Measurements from ENCODE around the gene HAAO.

Gene HAAO

DNA sequence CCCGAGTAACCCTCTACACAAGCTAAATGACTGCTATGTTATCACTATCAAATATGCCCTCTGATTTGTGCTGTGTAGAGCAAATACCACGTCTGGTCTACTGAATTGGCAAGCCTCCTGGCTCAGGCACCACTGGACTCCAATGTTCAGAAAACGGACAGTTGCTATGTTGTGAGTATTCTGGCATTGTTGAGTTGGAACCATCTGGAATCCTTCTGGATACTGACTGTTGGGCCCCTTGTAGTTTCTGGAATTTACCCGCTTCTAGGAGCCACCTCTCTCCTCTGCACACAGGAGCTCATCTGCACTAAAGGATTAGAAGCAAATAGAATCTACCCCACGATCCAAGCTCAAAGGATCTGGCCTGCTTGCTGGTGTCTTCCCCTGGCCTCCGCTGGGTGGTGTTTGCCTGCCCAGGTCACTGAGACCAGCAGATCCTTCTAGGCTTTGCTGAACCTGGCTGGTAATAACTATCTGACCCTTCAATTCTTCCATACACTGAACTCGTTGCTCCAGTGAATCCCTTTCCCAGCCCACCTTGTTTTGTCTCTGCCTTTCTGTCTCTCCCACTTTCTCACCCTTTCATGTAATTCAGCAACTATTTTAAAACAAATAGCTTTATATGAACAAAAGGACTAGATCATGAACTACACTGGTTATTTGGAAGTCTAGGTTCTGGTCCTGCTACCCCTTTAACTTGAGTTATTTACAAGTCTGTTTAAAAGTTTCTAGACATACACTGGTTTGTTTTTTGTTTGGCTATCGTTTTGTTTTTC, 2.1 kb upstream of the HAAO start:
- DNase-seq (ENCODE audit: low read depth in 2 of 3, low spot score in 1 of 3): no peak

DNA sequence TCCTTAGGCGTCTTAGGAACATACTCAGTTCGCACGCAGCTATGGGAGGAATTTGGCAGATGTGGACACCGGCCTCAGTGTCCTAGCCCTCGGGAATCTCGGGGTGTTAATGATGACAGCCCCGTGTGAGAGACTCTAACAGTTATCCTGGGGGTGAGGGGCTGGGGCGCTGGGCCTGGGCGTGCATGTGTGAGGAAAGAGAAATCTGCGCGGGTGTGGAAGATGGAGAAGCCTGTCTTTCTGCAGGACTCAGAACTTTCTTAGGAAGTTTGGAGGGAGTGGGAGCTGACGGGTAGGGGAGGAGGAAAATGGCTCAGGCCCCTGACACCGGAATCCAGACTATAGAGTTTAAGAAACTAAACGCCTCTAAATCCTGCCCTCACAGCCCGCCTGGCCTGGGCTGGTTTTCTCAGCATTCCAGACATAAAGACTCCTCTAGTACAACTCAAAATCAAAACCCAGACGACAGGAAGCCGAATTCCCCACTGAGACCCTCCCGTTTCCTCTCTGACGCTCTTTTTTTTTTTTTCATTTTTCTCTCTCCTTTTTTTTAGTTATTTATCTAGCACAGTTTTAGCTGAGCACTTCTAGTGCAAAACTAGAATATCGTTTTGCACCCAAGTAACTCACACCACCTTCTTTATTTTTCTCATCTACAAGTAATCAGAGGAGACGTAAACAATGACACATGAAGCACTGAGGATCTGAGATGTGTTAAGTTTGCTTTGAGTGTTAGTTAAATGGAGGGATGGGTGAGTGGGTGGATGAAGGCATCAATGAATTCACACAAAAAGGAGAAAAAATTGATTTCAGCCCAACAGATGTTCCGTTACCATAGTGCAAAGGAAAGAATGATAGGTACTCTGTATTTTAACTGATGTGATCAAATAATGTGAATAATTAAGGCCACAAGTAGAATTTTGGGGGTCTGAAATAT, 1.2 kb upstream of the HAAO start:
- no peak for DNase-seq (ENCODE audit: low read depth in 2 of 3, low spot score in 1 of 3)

GRCh38 chr2:42792087-42792582, 248 bp downstream of the HAAO start:
- no peak for DNase-seq (ENCODE audit: low read depth in 2 of 3, low spot score in 1 of 3)

- DNase-seq (ENCODE audit: low read depth in 2 of 3, low spot score in 1 of 3): no peak
Observed at GRCh38 chr2:42791606-42792005, 777 bp downstream of the HAAO start.

- DNase-seq (ENCODE audit: low read depth in 2 of 3, low spot score in 1 of 3): no peak
Observed at GRCh38 chr2:42789751-42790150, 2.6 kb downstream of the HAAO start.

DNA sequence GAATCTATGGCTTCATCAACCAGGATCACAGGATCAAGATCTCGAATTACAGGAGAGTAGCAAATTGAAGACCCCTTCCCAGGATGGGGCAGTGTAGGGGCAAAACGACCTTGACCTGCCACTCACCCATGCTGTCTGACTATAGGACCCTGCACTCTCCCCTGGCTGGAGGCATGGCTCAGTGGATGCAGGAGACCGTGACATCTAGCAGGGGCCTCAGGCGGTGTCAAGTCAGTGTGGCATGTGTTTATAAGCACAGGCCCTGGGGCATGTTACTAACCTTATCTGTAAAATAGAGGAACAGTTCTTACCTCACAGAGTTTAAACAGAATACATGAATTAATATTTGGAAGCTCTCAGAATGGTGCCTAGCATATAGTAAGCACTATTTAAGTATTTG, 3.5 kb downstream of the HAAO start:
- no peak for DNase-seq (ENCODE audit: low read depth in 2 of 3, low spot score in 1 of 3)

DNA sequence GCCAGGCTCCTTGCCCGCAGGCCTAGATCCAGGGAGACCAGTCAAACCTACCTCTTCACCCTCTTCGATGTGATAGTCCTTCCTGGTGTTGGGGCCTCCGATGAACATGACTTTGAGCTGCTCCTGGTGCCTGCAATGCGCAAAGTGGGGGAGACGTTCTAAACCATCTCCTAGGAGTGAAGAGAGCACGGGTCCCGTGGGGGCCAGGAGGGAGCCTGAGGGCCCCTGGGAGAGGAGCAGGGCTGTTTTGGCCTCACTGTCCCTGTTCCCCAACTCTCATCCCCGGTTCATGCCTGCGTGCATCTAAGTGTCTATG, 3.9 kb downstream of the HAAO start:
- no peak for DNase-seq (ENCODE audit: low read depth in 2 of 3, low spot score in 1 of 3)

DNA sequence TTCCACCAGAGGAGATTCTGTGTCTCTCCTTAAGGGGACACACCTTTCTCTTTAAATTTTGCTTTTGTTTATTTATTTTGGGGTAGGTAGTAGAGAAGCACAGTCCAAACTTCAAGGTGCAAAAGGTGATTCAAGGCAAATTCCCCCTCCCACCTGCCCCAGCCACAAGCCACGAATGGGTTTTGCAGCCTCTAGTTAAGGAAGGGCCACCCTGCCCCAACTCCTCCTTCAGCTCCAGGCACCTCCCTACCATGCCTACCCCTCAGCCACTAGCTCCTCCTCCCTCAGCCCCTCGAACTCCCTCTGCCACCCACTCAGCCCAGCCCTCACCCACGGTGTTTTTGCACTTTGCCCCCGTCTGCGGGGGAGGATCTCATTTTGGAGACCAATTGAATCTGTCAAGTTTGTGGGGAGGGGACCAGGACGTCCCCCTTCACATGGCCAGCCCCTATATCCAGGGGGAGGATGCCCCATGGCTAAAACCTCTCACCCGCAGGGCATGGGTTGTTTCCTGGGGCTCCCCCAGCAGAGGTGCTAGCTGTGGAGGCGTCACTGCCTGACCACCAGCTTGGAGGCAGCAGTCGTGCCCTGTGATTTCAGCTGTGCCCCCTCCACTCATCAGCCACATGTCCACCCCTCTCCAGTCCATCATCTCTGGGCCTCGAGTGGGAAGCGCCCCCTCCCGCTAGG, 4.5 kb downstream of the HAAO start:
- no peak for DNase-seq (ENCODE audit: low read depth in 2 of 3, low spot score in 1 of 3)

DNA sequence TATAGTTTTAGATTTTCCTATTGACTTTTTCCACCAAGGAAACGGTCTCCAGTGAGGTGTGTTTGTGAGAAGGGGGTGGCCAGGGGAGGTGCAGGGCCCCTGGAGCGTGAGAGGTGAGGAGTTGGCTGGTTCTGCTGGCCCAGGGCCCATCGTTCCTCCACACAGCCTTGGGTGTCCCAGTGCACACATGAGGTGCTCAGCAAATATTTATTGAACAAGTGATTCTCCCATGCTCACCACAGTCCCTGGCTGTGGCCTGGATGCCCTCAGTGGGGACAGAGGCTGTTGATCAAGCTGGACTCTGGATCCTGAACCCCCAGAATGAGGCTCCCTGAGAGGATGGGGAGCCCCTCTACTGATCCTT, 5.0 kb downstream of the HAAO start:
- no peak for DNase-seq (ENCODE audit: low read depth in 2 of 3, low spot score in 1 of 3)

GRCh38 chr2:42786561-42787345, 5.6 kb downstream of the HAAO start:
- no peak for DNase-seq (ENCODE audit: low read depth in 2 of 3, low spot score in 1 of 3)

GRCh38 chr2:42784204-42784880, 8.0 kb downstream of the HAAO start:
- DNase-seq (ENCODE audit: low read depth in 2 of 3, low spot score in 1 of 3): no peak

DNA sequence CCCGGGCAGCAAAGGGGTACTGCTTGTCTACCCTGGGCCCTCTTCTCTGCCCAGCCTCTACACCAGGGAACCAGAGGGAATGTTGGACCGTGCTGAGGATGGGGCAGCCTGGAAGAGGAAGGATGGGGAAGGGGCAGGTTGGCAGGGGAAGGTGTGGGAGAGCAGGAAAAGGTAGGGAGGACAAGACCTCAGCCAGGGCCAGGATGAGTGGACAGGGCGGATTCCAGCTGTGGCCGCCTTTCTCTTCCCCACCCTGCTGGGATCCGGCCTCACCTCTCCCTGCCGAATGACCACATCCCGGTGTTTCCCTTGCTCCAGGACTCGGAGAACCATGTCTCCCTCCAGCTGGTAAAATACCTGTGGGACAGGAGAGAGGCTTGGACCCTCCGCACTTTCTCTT, 8.9 kb downstream of the HAAO start:
- DNase-seq (ENCODE audit: low read depth in 2 of 3, low spot score in 1 of 3): no peak

GRCh38 chr2:42781181-42781580, 11.2 kb downstream of the HAAO start:
- no peak for DNase-seq (ENCODE audit: low read depth in 2 of 3, low spot score in 1 of 3)

DNA sequence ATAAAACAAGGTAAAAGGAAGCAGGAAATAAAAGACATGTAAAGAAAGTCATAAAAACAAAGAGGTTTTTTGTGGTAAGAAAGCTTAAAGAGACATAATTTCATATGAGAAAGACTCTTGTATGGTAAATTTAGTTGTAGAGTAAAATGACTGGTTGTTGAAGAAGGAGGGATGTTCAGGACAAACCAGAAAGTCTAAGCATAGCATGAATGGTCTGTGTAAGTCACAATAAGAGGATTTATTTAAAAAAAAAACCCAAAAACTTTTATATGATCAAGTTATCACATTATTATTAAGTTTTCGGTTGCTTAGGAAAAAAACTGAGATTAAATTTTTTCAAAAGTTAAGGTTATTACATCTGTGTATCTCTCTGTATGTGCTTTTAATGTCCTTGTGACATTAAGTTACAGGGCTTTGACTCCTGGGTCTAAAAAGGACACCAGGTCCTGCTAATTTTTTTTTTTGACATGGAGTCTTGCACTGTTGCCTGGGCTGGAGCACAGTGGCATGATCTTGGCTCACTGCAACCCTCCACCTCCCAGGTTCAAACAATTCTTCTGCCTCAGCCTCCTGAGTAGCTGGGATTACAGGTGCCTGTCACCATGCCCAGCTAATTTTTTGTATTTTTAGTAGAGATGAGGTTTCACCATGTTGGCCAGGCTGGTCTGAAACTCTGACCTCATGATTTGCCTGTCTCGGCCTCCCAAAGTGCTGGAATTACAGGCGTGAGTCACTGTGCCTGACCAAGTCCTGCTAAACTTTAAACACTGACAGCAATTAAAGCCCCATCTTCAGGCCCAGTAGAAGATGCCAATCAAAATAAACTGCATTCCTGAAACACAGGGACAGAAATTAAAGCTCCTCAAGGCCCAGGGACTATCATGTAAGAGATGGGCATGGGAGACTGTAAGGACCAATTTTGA, 14.2 kb downstream of the HAAO start:
- no peak for DNase-seq (ENCODE audit: low read depth in 2 of 3, low spot score in 1 of 3)

GRCh38 chr2:42775810-42776209, 16.6 kb downstream of the HAAO start:
- no peak for DNase-seq (ENCODE audit: low read depth in 2 of 3, low spot score in 1 of 3)

DNA sequence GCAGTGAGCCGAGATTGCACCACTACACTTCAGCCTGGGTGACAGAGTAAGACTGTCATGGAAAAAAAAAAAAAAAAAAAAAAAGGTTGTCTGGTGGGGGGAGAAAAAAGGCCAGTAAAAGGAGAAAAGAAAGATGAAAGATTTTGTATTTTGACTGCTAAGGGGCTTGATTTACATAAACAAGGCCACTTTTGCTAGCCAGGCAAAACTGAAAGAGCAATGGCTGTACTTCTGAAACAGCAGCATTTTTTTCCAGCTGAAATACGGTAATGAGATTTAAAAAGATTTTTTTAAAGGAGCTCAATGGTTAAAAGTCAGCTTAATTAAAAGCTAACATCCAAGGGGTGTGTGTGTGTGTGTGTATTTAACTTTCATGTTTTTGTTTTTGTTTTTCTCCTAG, 17.2 kb downstream of the HAAO start:
- no peak for DNase-seq (ENCODE audit: low read depth in 2 of 3, low spot score in 1 of 3)

GRCh38 chr2:42771546-42772153, 20.7 kb downstream of the HAAO start:
- no peak for DNase-seq (ENCODE audit: low read depth in 2 of 3, low spot score in 1 of 3)

- no peak for DNase-seq (ENCODE audit: low read depth in 2 of 3, low spot score in 1 of 3)
Observed at GRCh38 chr2:42770288-42771131, 21.9 kb downstream of the HAAO start.
